GM13977 (cell line): Measurements from ENCODE around the gene DENND1A.
"Not testable (repeated sequence)": the region's sequence is repeated elsewhere in the genome, so short reads cannot be mapped to it uniquely, and the experiment has no call there.

Source experiments
- DNase-seq: peaks from one replicate; pipeline ENCODE4 v3.0.0; 2012; ENCODE audit warnings: low spot score
- CTCF ChIP-seq: IDR thresholded peaks from 2 replicates; pipeline ENCODE4 v1.5.1; 2012; ENCODE audit warnings: mild to moderate bottlenecking, control low read depth; ENCODE audit not compliant: insufficient read depth; ENCODE audit errors: extremely low read depth, missing control alignments
- in situ Hi-C: fragments of 300-500 bp; cut with MboI; formaldehyde crosslinking; loops from one replicate; pipeline ENCODE4 v1.12.0; 2022; ENCODE audit warnings: low sequenced_read_pairs, low pct_unique_long_range_greater_than_20kb, mixed read lengths, inconsistent platforms; ENCODE audit not compliant: unreplicated experiment

Gene DENND1A

GRCh38 chr9:123825342-123826060, 104.4 kb downstream of the DENND1A start:
- TF ChIP-seq CTCF, result no peak
- DNase-seq, result no peak
- in situ Hi-C loops, result no loop called here

- no peak for TF ChIP-seq CTCF
- no peak for DNase-seq
- in situ Hi-C loops, result no loop called here
Measured at GRCh38 chr9:123823194-123823947, 106.6 kb downstream of the DENND1A start.

GRCh38 chr9:123821619-123822018, 108.3 kb downstream of the DENND1A start:
- no peak for TF ChIP-seq CTCF
- in situ Hi-C loops, result no loop called here
- no peak for DNase-seq

GRCh38 chr9:123820139-123820538, 109.8 kb downstream of the DENND1A start:
- in situ Hi-C loops, result no loop called here
- TF ChIP-seq CTCF, result no peak
- DNase-seq, result no peak

- DNase-seq, result no peak
- no peak for TF ChIP-seq CTCF
- in situ Hi-C loops, result no loop called here
Measured at GRCh38 chr9:123816817-123817472, 113.0 kb downstream of the DENND1A start.

GRCh38 chr9:123815856-123816255, 114.1 kb downstream of the DENND1A start:
- in situ Hi-C loops, DNase-seq: not testable (repeated sequence)

- no peak for TF ChIP-seq CTCF
- DNase-seq, result no peak
- in situ Hi-C loops, result no loop called here
Measured at GRCh38 chr9:123814496-123814895, 115.4 kb downstream of the DENND1A start.
